ENCODE measurements around the gene ATP6V1G2. TPM values are rescaled to one million over a fixed set of nuclear protein-coding genes. Genes with fewer than 3 reads are reported as not detected.

Gene ATP6V1G2
- total RNA-seq, 2 experiments from 2014 or later, result 3.8 to 14.1 TPM

DNA sequence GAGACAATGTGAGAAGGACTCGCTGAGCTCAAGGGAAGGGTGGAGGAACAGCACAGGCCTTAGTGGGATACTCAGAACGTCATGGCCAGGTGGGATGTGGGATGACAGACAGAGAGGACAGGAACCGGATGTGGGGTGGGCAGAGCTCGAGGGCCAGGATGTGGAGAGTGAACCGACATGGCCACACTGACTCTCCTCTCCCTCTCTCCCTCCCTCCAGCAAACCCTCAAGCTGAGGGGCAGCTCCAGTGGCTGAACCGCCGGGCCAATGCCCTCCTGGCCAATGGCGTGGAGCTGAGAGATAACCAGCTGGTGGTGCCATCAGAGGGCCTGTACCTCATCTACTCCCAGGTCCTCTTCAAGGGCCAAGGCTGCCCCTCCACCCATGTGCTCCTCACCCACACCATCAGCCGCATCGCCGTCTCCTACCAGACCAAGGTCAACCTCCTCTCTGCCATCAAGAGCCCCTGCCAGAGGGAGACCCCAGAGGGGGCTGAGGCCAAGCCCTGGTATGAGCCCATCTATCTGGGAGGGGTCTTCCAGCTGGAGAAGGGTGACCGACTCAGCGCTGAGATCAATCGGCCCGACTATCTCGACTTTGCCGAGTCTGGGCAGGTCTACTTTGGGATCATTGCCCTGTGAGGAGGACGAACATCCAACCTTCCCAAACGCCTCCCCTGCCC lies 30.6 kb upstream of the ATP6V1G2 start:
- Histone ChIP-seq H3K79me2 (ENCODE audit: insufficient read depth, low read depth, low read length) (peaks cover 15% of the 10 kb centered on the region; the same call in 1 of the 2 replicates), H3K9me3 (ENCODE audit: low read length) (no peaks in the 10 kb centered on the region), H3K4me1 (ENCODE audit: insufficient read depth, low read length, poor library complexity, severe bottlenecking) (peaks cover 79% of the 10 kb centered on the region), H3K4me2 (ENCODE audit: low read length) (peak overlapping the region; percentile 86), H3K9me2 (ENCODE audit: insufficient read depth, low read length) (no peaks in the 10 kb centered on the region), H3K36me3 (ENCODE audit: insufficient read depth, low read length) (peaks cover 13% of the 10 kb centered on the region; the same call in 1 of the 2 replicates), H2AFZ (ENCODE audit: low read length) (no peak overlapping the region), H3K27ac (ENCODE audit: low read depth, low read length, poor library complexity, severe bottlenecking) (peak overlapping the region; percentile 42), H3K4me3 (ENCODE audit: low read depth, low read length, poor library complexity, severe bottlenecking) (peak overlapping the region; percentile 69), H4K20me1 (ENCODE audit: insufficient read depth, low read length) (no peaks in the 10 kb centered on the region)
- intact Hi-C loops (cut with micrococcal nuclease; ENCODE audit: unreplicated experiment), result no loop called here
- no peak for TF ChIP-seq EZH2phosphoT487 (IDR thresholded peaks at IDR 0.05; ENCODE audit: borderline replicate concordance, low read depth, low read length)
- TF ChIP-seq, protein P1, sequence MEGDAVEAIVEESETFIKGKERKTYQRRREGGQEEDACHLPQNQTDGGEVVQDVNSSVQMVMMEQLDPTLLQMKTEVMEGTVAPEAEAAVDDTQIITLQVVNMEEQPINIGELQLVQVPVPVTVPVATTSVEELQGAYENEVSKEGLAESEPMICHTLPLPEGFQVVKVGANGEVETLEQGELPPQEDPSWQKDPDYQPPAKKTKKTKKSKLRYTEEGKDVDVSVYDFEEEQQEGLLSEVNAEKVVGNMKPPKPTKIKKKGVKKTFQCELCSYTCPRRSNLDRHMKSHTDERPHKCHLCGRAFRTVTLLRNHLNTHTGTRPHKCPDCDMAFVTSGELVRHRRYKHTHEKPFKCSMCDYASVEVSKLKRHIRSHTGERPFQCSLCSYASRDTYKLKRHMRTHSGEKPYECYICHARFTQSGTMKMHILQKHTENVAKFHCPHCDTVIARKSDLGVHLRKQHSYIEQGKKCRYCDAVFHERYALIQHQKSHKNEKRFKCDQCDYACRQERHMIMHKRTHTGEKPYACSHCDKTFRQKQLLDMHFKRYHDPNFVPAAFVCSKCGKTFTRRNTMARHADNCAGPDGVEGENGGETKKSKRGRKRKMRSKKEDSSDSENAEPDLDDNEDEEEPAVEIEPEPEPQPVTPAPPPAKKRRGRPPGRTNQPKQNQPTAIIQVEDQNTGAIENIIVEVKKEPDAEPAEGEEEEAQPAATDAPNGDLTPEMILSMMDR (conservative IDR thresholded peaks at IDR 0.05; ENCODE audit: low read length), result no peak
- ChIA-PET CTCF (ENCODE audit: unreplicated experiment) (interaction anchor here (0.8 to 1.8 kb wide), 3 partner anchors 10 to 31 kb away, joined by 5 to 7 read pairs (median 5); partner anchors contain the start of genes ATP6V1G2 and LST1), POLR2A (interaction anchor here (0.9 to 1.9 kb wide), 8 partner anchors 14 to 82 kb away, joined by 3 to 10 read pairs (median 4); partner anchors contain the start of genes DDX39B, NCR3 and NFKBIL1)
- no peak for DNase-seq (ENCODE audit: low spot score)
- no TSS peak for BruUV-seq (replicated peaks)

DNA sequence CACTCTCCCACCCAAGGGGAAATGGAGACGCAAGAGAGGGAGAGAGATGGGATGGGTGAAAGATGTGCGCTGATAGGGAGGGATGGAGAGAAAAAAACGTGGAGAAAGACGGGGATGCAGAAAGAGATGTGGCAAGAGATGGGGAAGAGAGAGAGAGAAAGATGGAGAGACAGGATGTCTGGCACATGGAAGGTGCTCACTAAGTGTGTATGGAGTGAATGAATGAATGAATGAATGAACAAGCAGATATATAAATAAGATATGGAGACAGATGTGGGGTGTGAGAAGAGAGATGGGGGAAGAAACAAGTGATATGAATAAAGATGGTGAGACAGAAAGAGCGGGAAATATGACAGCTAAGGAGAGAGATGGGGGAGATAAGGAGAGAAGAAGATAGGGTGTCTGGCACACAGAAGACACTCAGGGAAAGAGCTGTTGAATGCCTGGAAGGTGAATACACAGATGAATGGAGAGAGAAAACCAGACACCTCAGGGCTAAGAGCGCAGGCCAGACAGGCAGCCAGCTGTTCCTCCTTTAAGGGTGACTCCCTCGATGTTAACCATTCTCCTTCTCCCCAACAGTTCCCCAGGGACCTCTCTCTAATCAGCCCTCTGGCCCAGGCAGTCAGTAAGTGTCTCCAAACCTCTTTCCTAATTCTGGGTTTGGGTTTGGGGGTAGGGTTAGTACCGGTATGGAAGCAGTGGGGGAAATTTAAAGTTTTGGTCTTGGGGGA lies 29.7 kb upstream of the ATP6V1G2 start:
- H4K20me1 ChIP-seq (ENCODE audit: insufficient read depth, low read length), result no peaks in the 10 kb centered on the region
- peaks cover 14% of the 10 kb centered on the region; the same call in 1 of the 2 replicates for H3K79me2 ChIP-seq (ENCODE audit: insufficient read depth, low read depth, low read length)
- ChIA-PET CTCF (ENCODE audit: unreplicated experiment) (interaction anchor here (1.7 to 1.8 kb wide), 2 partner anchors 11 to 22 kb away, joined by 5 read pairs; partner anchors contain the start of gene LST1), POLR2A (interaction anchor here (0.7 to 2.1 kb wide), 13 partner anchors 8 to 460 kb away, joined by 3 to 10 read pairs (median 5); partner anchors contain the start of genes NCR3 and NFKBIL1)
- H3K4me3 ChIP-seq (ENCODE audit: low read depth, low read length, poor library complexity, severe bottlenecking), result peak overlapping the region; percentile 69
- intact Hi-C loops (cut with micrococcal nuclease; ENCODE audit: unreplicated experiment), result no loop called here
- TF ChIP-seq, protein P1 (conservative IDR thresholded peaks at IDR 0.05; ENCODE audit: low read length), result no peak
- TF ChIP-seq EZH2phosphoT487 (IDR thresholded peaks at IDR 0.05; ENCODE audit: borderline replicate concordance, low read depth, low read length), result no peak
- H3K9me2 ChIP-seq (ENCODE audit: insufficient read depth, low read length), result no peaks in the 10 kb centered on the region
- peaks cover 13% of the 10 kb centered on the region; the same call in 1 of the 2 replicates for H3K36me3 ChIP-seq (ENCODE audit: insufficient read depth, low read length)
- TSS peak; percentile 60 for BruUV-seq (replicated peaks)
- no peaks in the 10 kb centered on the region for H3K9me3 ChIP-seq (ENCODE audit: low read length)
- peaks cover 84% of the 10 kb centered on the region for H3K4me1 ChIP-seq (ENCODE audit: insufficient read depth, low read length, poor library complexity, severe bottlenecking)
- H2AFZ ChIP-seq (ENCODE audit: low read length), result peak overlapping the region; percentile 57
- peak overlapping the region; percentile 42 for H3K27ac ChIP-seq (ENCODE audit: low read depth, low read length, poor library complexity, severe bottlenecking)
- peak; percentile 66 for DNase-seq (ENCODE audit: low spot score)
- H3K4me2 ChIP-seq (ENCODE audit: low read length), result peak overlapping the region; percentile 86

Data from OCI-LY7 (cell line).